SKM-1 treated with dmso at 0.1 percent for 144 hours (cell line): ENCODE results near the gene MAPK8IP1.
"Not testable (repeated sequence)": the region's sequence is repeated elsewhere in the genome, so short reads cannot be mapped to it uniquely, and the experiment has no call there.

Experiments used
- DNase-seq: peaks from one replicate; lab custom pipeline; 2025; ENCODE audit not compliant: unreplicated experiment; lab: John Stamatoyannopoulos, UW

Gene MAPK8IP1

GRCh38 chr11:45885274-45885920 is at the start of gene MAPK8IP1:
Gene MAPK8IP1, plus strand, starts transcription at chr11:45885651. Its CDS starts 170 bp downstream, at chr11:45885821.
- no peak for DNase-seq

GRCh38 chr11:45839204-45839603 is 46.2 kb upstream of the MAPK8IP1 start:
- DNase-seq, result no peak

- DNase-seq, result not testable (repeated sequence)
Observed at GRCh38 chr11:45840251-45840650, 45.2 kb upstream of the MAPK8IP1 start.

GRCh38 chr11:45843158-45843924 is 42.1 kb upstream of the MAPK8IP1 start:
- peak; percentile 70 for DNase-seq

- DNase-seq, result peak; percentile 26
Observed at GRCh38 chr11:45844822-45845578, 40.5 kb upstream of the MAPK8IP1 start.

GRCh38 chr11:45846174-45846675 is 39.2 kb upstream of the MAPK8IP1 start:
- no peak for DNase-seq

- peak; percentile 92 for DNase-seq
Observed at GRCh38 chr11:45846974-45847910, 38.2 kb upstream of the MAPK8IP1 start, which contains the start of gene CRY2. Gene CRY2, plus strand, starts transcription at chr11:45847475. Its CDS starts 16 bp downstream, at chr11:45847491.

GRCh38 chr11:45847911-45848316 is 37.5 kb upstream of the MAPK8IP1 start:
- peak; percentile 12 for DNase-seq

GRCh38 chr11:45848654-45849081 is 36.8 kb upstream of the MAPK8IP1 start:
- no peak for DNase-seq

GRCh38 chr11:45850446-45850845 is 35.0 kb upstream of the MAPK8IP1 start:
- no peak for DNase-seq

GRCh38 chr11:45851228-45851627 is 34.2 kb upstream of the MAPK8IP1 start:
- DNase-seq, result no peak

- no peak for DNase-seq
Observed at GRCh38 chr11:45852018-45852711, 33.3 kb upstream of the MAPK8IP1 start.

- DNase-seq, result no peak
Observed at GRCh38 chr11:45852712-45853101, 32.7 kb upstream of the MAPK8IP1 start.

GRCh38 chr11:45853332-45854219 is 31.9 kb upstream of the MAPK8IP1 start:
- DNase-seq, result no peak

GRCh38 chr11:45855308-45855707 is 30.1 kb upstream of the MAPK8IP1 start:
- DNase-seq, result no peak

GRCh38 chr11:45856044-45856468 is 29.4 kb upstream of the MAPK8IP1 start:
- DNase-seq, result no peak

GRCh38 chr11:45857961-45858474 is 27.4 kb upstream of the MAPK8IP1 start:
- DNase-seq, result peak; percentile 91

GRCh38 chr11:45858751-45859398 is 26.6 kb upstream of the MAPK8IP1 start:
- no peak for DNase-seq
